Thyroid gland (tissue), 4 donors: ENCODE data around the gene PEPD.

Experiments used
- POLR2A ChIP-seq, 2 donors: fragments of 450-650 bp; IDR thresholded peaks; one replicate each; pipeline ENCODE4 v1.6.1; 2017; ENCODE audit warnings: antibody characterized with exemption in 2 of 2, mild to moderate bottlenecking in 2 of 2, moderate library complexity in 1 of 2
- TF ChIP-seq, protein P1 (sequence below), 6 experiments: fragments of 200-600 bp in 3 of 6; fragments of 450-650 bp in 3 of 6; sonication (generic) in 3 of 6; IDR thresholded peaks; one replicate each; pipeline ENCODE4 v1.5.1; 2016 to 2019; ENCODE audit warnings: antibody characterized with exemption in 6 of 6, mild to moderate bottlenecking in 2 of 6, inconsistent platforms in 1 of 6, moderate library complexity in 1 of 6

DNA sequence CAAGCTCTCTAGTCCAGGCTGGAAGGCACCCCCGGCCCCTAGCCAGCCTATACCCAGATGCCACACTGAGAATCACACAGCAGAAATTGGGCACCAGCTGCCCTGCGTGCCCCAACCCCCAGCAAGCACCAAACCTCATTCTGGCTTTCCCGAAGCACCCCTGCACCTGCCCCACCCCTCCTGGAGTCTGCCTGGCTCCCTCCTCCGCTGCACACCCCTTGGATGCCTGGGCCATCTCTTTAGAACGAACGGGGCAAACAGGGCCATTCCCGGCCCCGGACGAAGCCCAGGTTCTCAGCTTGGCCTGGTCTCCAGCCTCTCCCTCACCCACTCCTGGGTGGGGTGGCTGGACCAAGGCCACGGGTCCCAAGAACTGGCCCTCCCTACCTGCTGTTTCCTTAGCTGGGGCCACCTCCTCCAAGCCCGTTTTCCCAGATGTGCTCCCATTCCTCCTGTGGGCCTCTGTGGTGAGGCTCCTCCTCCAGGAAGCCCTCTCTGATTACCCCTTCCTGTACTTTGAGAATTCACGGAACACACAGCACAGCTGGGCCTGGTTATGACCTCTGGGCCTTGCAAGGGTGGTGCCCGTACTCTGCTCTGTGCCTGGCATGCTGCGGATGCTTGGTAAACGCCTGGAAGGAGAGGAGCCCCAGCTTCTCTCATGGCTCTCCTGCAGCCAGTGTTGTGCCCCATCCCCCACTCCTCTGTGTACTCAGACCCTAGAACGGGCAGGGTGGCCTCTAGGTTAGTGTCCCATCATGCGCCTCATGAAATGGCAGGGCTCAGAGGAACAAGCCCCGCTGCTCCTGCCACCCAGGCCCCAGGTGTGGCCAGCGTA lies 126.6 kb downstream of the PEPD start:
- TF ChIP-seq, protein P1, sequence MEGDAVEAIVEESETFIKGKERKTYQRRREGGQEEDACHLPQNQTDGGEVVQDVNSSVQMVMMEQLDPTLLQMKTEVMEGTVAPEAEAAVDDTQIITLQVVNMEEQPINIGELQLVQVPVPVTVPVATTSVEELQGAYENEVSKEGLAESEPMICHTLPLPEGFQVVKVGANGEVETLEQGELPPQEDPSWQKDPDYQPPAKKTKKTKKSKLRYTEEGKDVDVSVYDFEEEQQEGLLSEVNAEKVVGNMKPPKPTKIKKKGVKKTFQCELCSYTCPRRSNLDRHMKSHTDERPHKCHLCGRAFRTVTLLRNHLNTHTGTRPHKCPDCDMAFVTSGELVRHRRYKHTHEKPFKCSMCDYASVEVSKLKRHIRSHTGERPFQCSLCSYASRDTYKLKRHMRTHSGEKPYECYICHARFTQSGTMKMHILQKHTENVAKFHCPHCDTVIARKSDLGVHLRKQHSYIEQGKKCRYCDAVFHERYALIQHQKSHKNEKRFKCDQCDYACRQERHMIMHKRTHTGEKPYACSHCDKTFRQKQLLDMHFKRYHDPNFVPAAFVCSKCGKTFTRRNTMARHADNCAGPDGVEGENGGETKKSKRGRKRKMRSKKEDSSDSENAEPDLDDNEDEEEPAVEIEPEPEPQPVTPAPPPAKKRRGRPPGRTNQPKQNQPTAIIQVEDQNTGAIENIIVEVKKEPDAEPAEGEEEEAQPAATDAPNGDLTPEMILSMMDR (IDR thresholded peaks at IDR 0.05): no peak
- TF ChIP-seq POLR2A (IDR thresholded peaks at IDR 0.05): no peak
